Left lung (tissue), 10 donors: Measurements from ENCODE around the gene CTNNA1. TPM values are rescaled to one million over a fixed set of nuclear protein-coding genes. Genes with fewer than 3 reads are reported as not detected.

Experiments used
- ATAC-seq: fragments of 200-7000 bp; cut with Tn5 transposase; one replicate; pipeline ENCODE4 v1.9.1; 2020; ENCODE audit warnings: moderate library complexity
- DNase-seq, 4 donors: peaks; one replicate each; pipeline ENCODE4 v3.0.0-alpha.2; 2013 to 2020
- H3K27ac ChIP-seq, 2 donors: fragments of 200-600 bp; sonication (generic) in 1 of 2; one replicate each; pipeline versions ENCODE4 v1.5.0 to v1.8.0; 2020 to 2021
- H3K27me3 ChIP-seq, 2 donors: fragments of 200-600 bp; sonication (generic) in 1 of 2; one replicate each; pipeline versions ENCODE4 v1.5.0 to v1.8.0; 2020 to 2021
- H3K36me3 ChIP-seq, 2 donors: fragments of 200-600 bp; sonication (generic) in 1 of 2; one replicate each; pipeline versions ENCODE4 v1.5.0 to v1.8.0; 2020 to 2021
- H3K4me1 ChIP-seq, 2 donors: fragments of 200-600 bp; one replicate each; pipeline ENCODE4 v1.8.0; 2021
- H3K4me3 ChIP-seq, 2 donors: fragments of 200-600 bp; sonication (generic) in 1 of 2; one replicate each; pipeline versions ENCODE4 v1.5.0 to v1.8.0; 2020 to 2021; ENCODE audit warnings: mild to moderate bottlenecking in 1 of 2
- H3K9me3 ChIP-seq, 2 donors: fragments of 200-600 bp; sonication (generic) in 1 of 2; one replicate each; pipeline versions ENCODE4 v1.5.0 to v1.8.0; 2020 to 2021
- intact Hi-C, 2 donors: fragments of 100-400 bp; cut with DNase I; formaldehyde crosslinking; loops; one replicate each; pipeline versions ENCODE4 v1.11.2 to v1.14.2; 2022
- polyA plus RNA-seq, 6 donors: library from polyadenylated mRNA; unstranded; fragments of 120-200 nt; gene quantifications; one replicate each; pipeline ENCODE4 v1.2.1, GENCODE V29; 2013; ENCODE audit not compliant: insufficient read length in 6 of 6
- total RNA-seq, 2 donors: library from RNA; stranded (reverse); fragmentation: NEBNext Ultra II Directional; extraction: Animal tissue kit (Norgen Biotek cat#: 25700); gene quantifications; one replicate each; pipeline ENCODE4 v1.2.1, GENCODE V29; 2021
- TF ChIP-seq, protein P1 (sequence below), 2 donors: fragments of 200-600 bp; sonication (generic) in 1 of 2; IDR thresholded peaks; one replicate each; pipeline versions ENCODE4 v1.5.0 to v1.8.0; 2021; ENCODE audit warnings: antibody characterized with exemption in 2 of 2
- donor health status: DM: no; HTN: yes; CAD: no.
- donor health status: DM: no; HTN: no; CAD: no.

Gene CTNNA1
- total and polyA plus RNA-seq, 8 donors: 309 to 443 (median 366) TPM

DNA sequence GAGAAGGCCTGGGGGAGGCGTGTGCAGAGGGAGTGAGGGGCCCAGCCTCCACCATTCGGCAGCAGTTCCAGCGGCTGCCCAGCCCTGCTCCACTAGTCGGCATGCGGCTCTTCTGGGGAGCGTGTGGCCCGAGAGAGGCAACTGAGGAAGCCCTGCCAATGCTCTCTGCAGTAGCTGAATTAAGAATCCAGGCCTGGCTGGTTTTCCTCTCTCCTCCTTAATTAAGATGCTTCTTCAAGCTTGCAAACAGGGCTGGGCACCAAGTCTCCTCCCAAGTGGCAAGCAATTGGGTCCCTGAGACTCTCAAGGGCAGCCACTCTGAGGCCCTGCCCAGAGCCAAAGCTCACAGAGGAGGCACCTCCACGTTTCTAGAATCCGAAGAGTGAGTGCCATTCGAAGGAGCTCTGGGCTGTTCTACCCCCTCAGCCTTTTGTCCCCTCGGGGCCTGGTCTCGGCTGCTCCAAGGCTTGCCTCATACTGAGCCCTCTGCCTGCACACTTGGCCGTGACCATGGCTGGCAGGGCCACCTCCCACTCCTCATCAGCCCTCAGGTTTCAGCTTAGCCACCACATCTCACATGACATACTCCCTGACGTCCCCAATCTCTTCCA is 197.3 kb downstream of the CTNNA1 start:
- intact Hi-C loops: no loop called here
- H3K4me1 ChIP-seq: peaks cover 22 to 27% of the 10 kb centered on the region in 2 donors
- peak; percentile 78 for ATAC-seq

DNA sequence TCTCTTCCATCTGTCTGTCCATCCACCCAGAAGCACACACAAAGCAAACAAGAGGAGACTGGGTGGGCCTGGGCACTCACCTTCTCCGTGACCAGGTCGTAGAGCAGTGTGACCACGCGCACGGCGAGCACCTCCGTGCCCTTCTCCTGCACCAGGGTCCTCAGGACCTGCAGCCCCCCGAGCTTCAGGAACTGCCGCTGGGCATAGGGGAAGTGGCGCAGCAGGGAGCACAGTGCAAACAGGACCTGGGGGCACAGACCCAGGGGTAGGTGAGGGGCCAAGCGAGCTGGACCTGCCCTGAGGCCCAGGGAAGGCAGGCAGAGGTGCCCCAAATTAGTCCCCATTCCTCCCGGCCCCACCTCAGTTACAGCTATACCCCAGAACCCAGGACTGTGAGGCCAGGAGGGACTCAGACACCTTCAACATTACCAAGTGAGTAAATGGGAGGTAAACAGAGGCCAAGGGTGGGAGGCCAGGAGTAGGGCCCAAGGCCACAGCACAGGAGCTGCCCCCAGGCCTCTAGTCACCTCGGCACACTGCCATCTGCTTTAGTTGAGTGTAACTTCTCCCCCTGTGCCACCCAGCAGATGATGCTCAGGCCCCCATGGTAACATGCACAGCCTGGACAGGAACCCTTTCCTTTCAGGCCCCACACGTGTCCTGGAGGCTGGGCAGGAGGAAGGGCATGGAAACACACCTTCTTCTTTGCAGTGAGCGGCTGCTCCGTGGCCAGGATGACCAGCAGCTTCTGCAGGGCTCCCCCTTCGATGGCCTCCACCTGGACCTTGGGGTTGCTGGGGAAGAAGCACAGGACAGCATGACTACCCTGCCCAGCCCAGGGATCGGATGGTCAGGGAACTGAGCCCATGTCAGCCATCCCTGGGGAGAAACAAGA is 198.1 kb downstream of the CTNNA1 start:
- intact Hi-C loops: no loop called here
- Histone ChIP-seq H3K4me3 (no peak overlapping the region), H3K27me3 (no peaks in the 10 kb centered on the region), H3K4me1 (peaks cover 22 to 27% of the 10 kb centered on the region in 2 donors), H3K36me3 (peaks cover 0 to 17% of the 10 kb centered on the region in 2 donors), H3K9me3 (no peaks in the 10 kb centered on the region), H3K27ac (no peak overlapping the region)
- ATAC-seq: no peak
- TF ChIP-seq, protein P1, sequence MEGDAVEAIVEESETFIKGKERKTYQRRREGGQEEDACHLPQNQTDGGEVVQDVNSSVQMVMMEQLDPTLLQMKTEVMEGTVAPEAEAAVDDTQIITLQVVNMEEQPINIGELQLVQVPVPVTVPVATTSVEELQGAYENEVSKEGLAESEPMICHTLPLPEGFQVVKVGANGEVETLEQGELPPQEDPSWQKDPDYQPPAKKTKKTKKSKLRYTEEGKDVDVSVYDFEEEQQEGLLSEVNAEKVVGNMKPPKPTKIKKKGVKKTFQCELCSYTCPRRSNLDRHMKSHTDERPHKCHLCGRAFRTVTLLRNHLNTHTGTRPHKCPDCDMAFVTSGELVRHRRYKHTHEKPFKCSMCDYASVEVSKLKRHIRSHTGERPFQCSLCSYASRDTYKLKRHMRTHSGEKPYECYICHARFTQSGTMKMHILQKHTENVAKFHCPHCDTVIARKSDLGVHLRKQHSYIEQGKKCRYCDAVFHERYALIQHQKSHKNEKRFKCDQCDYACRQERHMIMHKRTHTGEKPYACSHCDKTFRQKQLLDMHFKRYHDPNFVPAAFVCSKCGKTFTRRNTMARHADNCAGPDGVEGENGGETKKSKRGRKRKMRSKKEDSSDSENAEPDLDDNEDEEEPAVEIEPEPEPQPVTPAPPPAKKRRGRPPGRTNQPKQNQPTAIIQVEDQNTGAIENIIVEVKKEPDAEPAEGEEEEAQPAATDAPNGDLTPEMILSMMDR (IDR thresholded peaks at IDR 0.05): no peak
- DNase-seq: no peak

More for the DNA sequence above, 197.3 kb downstream of the CTNNA1 start:
- Histone ChIP-seq H3K36me3 (peaks cover 0 to 25% of the 10 kb centered on the region in 2 donors), H3K4me3 (no peak overlapping the region), H3K9me3 (no peaks in the 10 kb centered on the region), H3K27me3 (no peaks in the 10 kb centered on the region), H3K27ac (no peak overlapping the region)
- DNase-seq: peak in 2 of 4 donors; percentile 46 to 74
- TF ChIP-seq, protein P1 (IDR thresholded peaks at IDR 0.05): no peak

- Histone ChIP-seq H3K36me3 (peaks cover 0 to 9% of the 10 kb centered on the region in 2 donors), H3K27ac (peak overlapping the region; percentile 40 to 63), H3K4me1 (peaks cover 22 to 27% of the 10 kb centered on the region in 2 donors), H3K9me3 (no peaks in the 10 kb centered on the region), H3K27me3 (no peaks in the 10 kb centered on the region), H3K4me3 (no peak overlapping the region)
- DNase-seq: peak in 1 of 4 donors; percentile 14
- ATAC-seq: no peak
- intact Hi-C loops: no loop called here
- TF ChIP-seq, protein P1 (IDR thresholded peaks at IDR 0.05): no peak
Observed at GRCh38 chr5:138951986-138952735, 198.9 kb downstream of the CTNNA1 start.

GRCh38 chr5:138952962-138953361 is 199.7 kb downstream of the CTNNA1 start:
- Histone ChIP-seq H3K4me3 (no peak overlapping the region), H3K4me1 (peaks cover 22 to 27% of the 10 kb centered on the region in 2 donors), H3K27ac (peak overlapping the region; percentile 40 to 63), H3K27me3 (no peaks in the 10 kb centered on the region), H3K36me3 (peaks cover 0 to under 1% of the 10 kb centered on the region in 2 donors), H3K9me3 (no peaks in the 10 kb centered on the region)
- no peak for ATAC-seq
- intact Hi-C loops: no loop called here
- DNase-seq: peak in 1 of 4 donors; percentile 35
- TF ChIP-seq, protein P1 (IDR thresholded peaks at IDR 0.05): no peak
